DOHH2 (cell line): Measurements from ENCODE around the gene ZNF346.

Experiments
- H3F3A ChIP-seq: fragments of 200-600 bp; sonication (generic), shearing (Covaris generic); 2 replicates; pipeline ENCODE4 v1.6.0; 2016; ENCODE audit warnings: antibody characterized with exemption, mild to moderate bottlenecking; ENCODE audit not compliant: control insufficient read depth, insufficient read depth
- H3K27ac ChIP-seq: fragments of 200-600 bp; sonication (generic); 2 replicates; pipeline ENCODE4 v1.5.1; 2014; ENCODE audit warnings: low read depth, mild to moderate bottlenecking, low read length, moderate library complexity
- H3K27me3 ChIP-seq: fragments of 200-600 bp; sonication (generic); 2 replicates; pipeline ENCODE4 v1.6.1; 2014; ENCODE audit warnings: mild to moderate bottlenecking, low read length, mixed read lengths; ENCODE audit not compliant: control insufficient read depth
- H3K36me3 ChIP-seq: fragments of 200-600 bp; sonication (generic); 2 replicates; pipeline ENCODE4 v1.6.1; 2014; ENCODE audit warnings: mild to moderate bottlenecking, low read length, moderate library complexity, mixed read lengths; ENCODE audit not compliant: control insufficient read depth
- H3K4me1 ChIP-seq: fragments of 200-600 bp; sonication (generic); 2 replicates; pipeline ENCODE4 v1.6.1; 2014; ENCODE audit warnings: mild to moderate bottlenecking, low read length, mixed read lengths; ENCODE audit not compliant: control insufficient read depth
- H3K4me2 ChIP-seq: fragments of 200-600 bp; sonication (generic); 2 replicates; pipeline ENCODE4 v1.6.0; 2014; ENCODE audit warnings: mild to moderate bottlenecking, low read length, moderate library complexity
- H3K4me3 ChIP-seq: fragments of 200-600 bp; sonication (generic); 2 replicates; pipeline ENCODE4 v1.5.1; 2014; ENCODE audit warnings: mild to moderate bottlenecking, low read length, mixed read lengths
- H3K79me2 ChIP-seq: fragments of 200-600 bp; sonication (generic); 2 replicates; pipeline ENCODE4 v1.6.1; 2014; ENCODE audit warnings: mild to moderate bottlenecking, low read length, mixed read lengths; ENCODE audit not compliant: control insufficient read depth
- H3K9me2 ChIP-seq: fragments of 200-600 bp; sonication (generic); replicated peaks from 2 replicates; pipeline ENCODE4 v1.6.1; 2014; ENCODE audit warnings: mild to moderate bottlenecking, low read length, mixed read lengths; ENCODE audit not compliant: control insufficient read depth
- H3K9me3 ChIP-seq: fragments of 200-600 bp; sonication (generic); 2 replicates; pipeline ENCODE4 v1.6.1; 2014; ENCODE audit warnings: antibody characterized with exemption, low read length, mixed read lengths; ENCODE audit not compliant: control insufficient read depth, insufficient read depth
- H4K20me1 ChIP-seq: fragments of 200-600 bp; sonication (generic); 2 replicates; pipeline ENCODE4 v1.6.0; 2014; ENCODE audit warnings: low read depth, mild to moderate bottlenecking, antibody characterized with exemption, low read length, moderate library complexity; ENCODE audit not compliant: control insufficient read depth, insufficient read depth
- EZH2phosphoT487 ChIP-seq: fragments of 200-600 bp; sonication (generic); IDR thresholded peaks from 2 replicates; pipeline ENCODE4 v1.6.1; 2017; ENCODE audit warnings: borderline replicate concordance, mild to moderate bottlenecking, antibody characterized with exemption, low read length, moderate library complexity, mixed read lengths
- TF ChIP-seq, protein P1 (sequence below): fragments of 200-600 bp; sonication (generic); IDR thresholded peaks from one replicate; pipeline ENCODE4 v1.5.1; 2014; ENCODE audit warnings: antibody characterized with exemption, mild to moderate bottlenecking, low read depth, low read length; ENCODE audit not compliant: poor library complexity, severe bottlenecking

ZNF346 gene

DNA sequence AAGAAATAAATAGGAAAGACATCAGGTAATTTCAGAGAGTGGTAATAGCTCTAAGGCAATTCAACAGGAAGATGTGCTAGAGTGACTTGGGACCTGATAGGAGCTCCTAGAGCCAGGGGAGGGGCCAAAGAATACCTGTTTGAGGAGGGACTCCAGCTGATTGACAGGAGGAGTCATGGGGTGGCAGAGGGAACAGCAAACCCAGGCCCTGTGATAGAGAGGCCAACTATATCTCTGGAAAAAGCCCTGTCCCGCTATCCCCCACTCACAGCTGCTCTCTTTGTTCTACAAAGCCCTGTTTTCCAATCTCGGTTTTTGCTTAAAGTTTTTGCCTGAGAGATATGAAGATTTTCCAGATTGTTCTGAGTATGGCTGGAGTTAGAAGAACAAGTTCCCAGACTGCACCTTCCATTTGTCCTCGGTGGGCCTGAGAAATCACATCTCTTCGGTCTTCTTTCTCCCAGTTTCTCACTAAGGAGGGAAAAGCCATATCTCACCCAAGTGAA is 102.0 kb downstream of the ZNF346 start:
- Histone ChIP-seq H3K4me2 (peak overlapping the region; percentile 61), H4K20me1 (no peaks in the 10 kb centered on the region), H3F3A (peaks cover 17% of the 10 kb centered on the region), H3K36me3 (no peaks in the 10 kb centered on the region), H3K9me3 (no peaks in the 10 kb centered on the region), H3K4me3 (peak overlapping the region; percentile 53), H3K79me2 (no peaks in the 10 kb centered on the region), H3K4me1 (peaks cover 56% of the 10 kb centered on the region), H3K27ac (peak overlapping the region; percentile 80), H3K9me2 (no peaks in the 10 kb centered on the region), H3K27me3 (no peaks in the 10 kb centered on the region)
- TF ChIP-seq EZH2phosphoT487 = no peak
- TF ChIP-seq, protein P1, sequence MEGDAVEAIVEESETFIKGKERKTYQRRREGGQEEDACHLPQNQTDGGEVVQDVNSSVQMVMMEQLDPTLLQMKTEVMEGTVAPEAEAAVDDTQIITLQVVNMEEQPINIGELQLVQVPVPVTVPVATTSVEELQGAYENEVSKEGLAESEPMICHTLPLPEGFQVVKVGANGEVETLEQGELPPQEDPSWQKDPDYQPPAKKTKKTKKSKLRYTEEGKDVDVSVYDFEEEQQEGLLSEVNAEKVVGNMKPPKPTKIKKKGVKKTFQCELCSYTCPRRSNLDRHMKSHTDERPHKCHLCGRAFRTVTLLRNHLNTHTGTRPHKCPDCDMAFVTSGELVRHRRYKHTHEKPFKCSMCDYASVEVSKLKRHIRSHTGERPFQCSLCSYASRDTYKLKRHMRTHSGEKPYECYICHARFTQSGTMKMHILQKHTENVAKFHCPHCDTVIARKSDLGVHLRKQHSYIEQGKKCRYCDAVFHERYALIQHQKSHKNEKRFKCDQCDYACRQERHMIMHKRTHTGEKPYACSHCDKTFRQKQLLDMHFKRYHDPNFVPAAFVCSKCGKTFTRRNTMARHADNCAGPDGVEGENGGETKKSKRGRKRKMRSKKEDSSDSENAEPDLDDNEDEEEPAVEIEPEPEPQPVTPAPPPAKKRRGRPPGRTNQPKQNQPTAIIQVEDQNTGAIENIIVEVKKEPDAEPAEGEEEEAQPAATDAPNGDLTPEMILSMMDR = no peak

- Histone ChIP-seq H4K20me1 (no peaks in the 10 kb centered on the region), H3K9me2 (no peaks in the 10 kb centered on the region), H3K4me2 (no peak overlapping the region), H3K9me3 (no peaks in the 10 kb centered on the region), H3K4me1 (peaks cover 57% of the 10 kb centered on the region), H3K79me2 (no peaks in the 10 kb centered on the region), H3K27ac (no peak overlapping the region), H3K4me3 (no peak overlapping the region), H3K36me3 (no peaks in the 10 kb centered on the region), H3K27me3 (no peaks in the 10 kb centered on the region), H3F3A (peaks cover 27% of the 10 kb centered on the region)
- no peak for TF ChIP-seq EZH2phosphoT487
- TF ChIP-seq, protein P1 = no peak
Observed at GRCh38 chr5:177126771-177127170, 104.3 kb downstream of the ZNF346 start.

GRCh38 chr5:177128551-177128981 is 106.1 kb downstream of the ZNF346 start:
- Histone ChIP-seq H3K9me3 (no peaks in the 10 kb centered on the region), H3F3A (peaks cover 21% of the 10 kb centered on the region), H4K20me1 (no peaks in the 10 kb centered on the region), H3K4me1 (peaks cover 51% of the 10 kb centered on the region), H3K4me3 (no peak overlapping the region), H3K27me3 (no peaks in the 10 kb centered on the region), H3K4me2 (no peak overlapping the region), H3K9me2 (no peaks in the 10 kb centered on the region), H3K79me2 (no peaks in the 10 kb centered on the region), H3K27ac (no peak overlapping the region), H3K36me3 (no peaks in the 10 kb centered on the region)
- no peak for TF ChIP-seq EZH2phosphoT487
- TF ChIP-seq, protein P1 = no peak
